HepG2 (cell line): Measurements from ENCODE around the gene GPR137. TPM values are rescaled to one million over a fixed set of nuclear protein-coding genes. Genes with fewer than 3 reads are reported as not detected.

Experiments
- ASH2L ChIP-seq: fragments of 300-600, 200-600 bp; sonication (generic); IDR thresholded peaks from 2 replicates; pipeline ENCODE4 v1.7.0; 2017; ENCODE audit warnings: low read depth, mild to moderate bottlenecking, moderate library complexity, mixed read lengths, low read length; ENCODE audit not compliant: insufficient read length
- ATF4 ChIP-seq, 2 experiments: fragments of 450-650 bp in 1 of 2; sonication (generic) in 1 of 2; formaldehyde crosslinking; IDR thresholded peaks; 2 replicates each; pipeline versions ENCODE4 v1.5.0 to v1.8.0; 2020 to 2022; ENCODE audit warnings: mild to moderate bottlenecking in 1 of 2, missing genetic modification reagents in 1 of 2
- ELF3 ChIP-seq: IDR thresholded peaks from 2 replicates; pipeline ENCODE4 v1.6.1; 2016; ENCODE audit warnings: missing genetic modification reagents, missing compliant biosample characterization
- ERF ChIP-seq: IDR thresholded peaks from 2 replicates; pipeline ENCODE4 v1.6.1; 2018; ENCODE audit warnings: missing biosample characterization, missing genetic modification reagents
- FOSL1 ChIP-seq: sonication (generic); formaldehyde crosslinking; IDR thresholded peaks from 2 replicates; pipeline ENCODE4 v1.9.0; 2021; ENCODE audit warnings: missing genetic modification reagents, borderline replicate concordance
- IRX3 ChIP-seq: sonication (generic); formaldehyde crosslinking; IDR thresholded peaks from 2 replicates; pipeline ENCODE4 v1.8.1; 2023; ENCODE audit warnings: mild to moderate bottlenecking, low read depth, missing genetic modification reagents, borderline replicate concordance
- KLF16 ChIP-seq, 2 experiments: sonication (generic) in 1 of 2; formaldehyde crosslinking in 1 of 2; IDR thresholded peaks; 2 replicates each; pipeline versions ENCODE4 v1.6.1 to v1.8.0; 2016 to 2023; ENCODE audit warnings: missing genetic modification reagents in 2 of 2, missing compliant biosample characterization in 1 of 2
- NBN ChIP-seq: fragments of 450-650 bp; conservative IDR thresholded peaks from 2 replicates; pipeline ENCODE4 v1.6.1; 2017
- PRDM10 ChIP-seq: sonication (generic); formaldehyde crosslinking; IDR thresholded peaks from 2 replicates; pipeline ENCODE4 v1.4.0; 2020; ENCODE audit warnings: low read depth, missing genetic modification reagents
- PREB ChIP-seq: sonication (generic); formaldehyde crosslinking; IDR thresholded peaks from 2 replicates; pipeline ENCODE4 v1.4.0; 2020; ENCODE audit warnings: missing genetic modification reagents
- RARA ChIP-seq: IDR thresholded peaks from 2 replicates; pipeline ENCODE4 v1.6.1; 2016; ENCODE audit warnings: missing genetic modification reagents, missing compliant biosample characterization
- RBM22 ChIP-seq: fragments of 200-400 bp; formaldehyde crosslinking; optimal IDR thresholded peaks from 2 replicates; pipeline ENCODE3; 2017; ENCODE audit warnings: mild to moderate bottlenecking, low read length, moderate library complexity
- RFX3 ChIP-seq: IDR thresholded peaks from 2 replicates; pipeline ENCODE4 v1.6.1; 2016; ENCODE audit warnings: missing biosample characterization, missing genetic modification reagents
- SMARCC2 ChIP-seq: fragments of 450-650 bp; IDR thresholded peaks from 2 replicates; pipeline ENCODE4 v1.6.1; 2017; ENCODE audit warnings: antibody characterized with exemption, mild to moderate bottlenecking
- SMYD3 ChIP-seq: sonication (generic); formaldehyde crosslinking; IDR thresholded peaks from 2 replicates; pipeline ENCODE4 v1.8.1; 2023; ENCODE audit warnings: mild to moderate bottlenecking, missing genetic modification reagents
- SNAPC2 ChIP-seq: sonication (generic); formaldehyde crosslinking; IDR thresholded peaks from 2 replicates; pipeline ENCODE4 v1.8.1; 2022; ENCODE audit warnings: mild to moderate bottlenecking, missing genetic modification reagents
- ZBTB8A ChIP-seq: sonication (generic); formaldehyde crosslinking; IDR thresholded peaks from 2 replicates; pipeline ENCODE4 v1.4.0; 2020; ENCODE audit warnings: mild to moderate bottlenecking, low read depth, missing genetic modification reagents, borderline replicate concordance
- ZC3H13 ChIP-seq: sonication (generic); formaldehyde crosslinking; IDR thresholded peaks from 2 replicates; pipeline ENCODE4 v1.8.1; 2023; ENCODE audit warnings: mild to moderate bottlenecking, missing genetic modification reagents, moderate library complexity
- ZKSCAN5 ChIP-seq: sonication (generic); formaldehyde crosslinking; IDR thresholded peaks from 2 replicates; pipeline ENCODE4 v1.5.1; 2020; ENCODE audit warnings: mild to moderate bottlenecking, missing genetic modification reagents
- ZNF101 ChIP-seq: sonication (generic); formaldehyde crosslinking; IDR thresholded peaks from 2 replicates; pipeline ENCODE4 v1.4.0; 2020; ENCODE audit warnings: mild to moderate bottlenecking, low read depth, missing genetic modification reagents, borderline replicate concordance
- ZNF260 ChIP-seq: sonication (generic); formaldehyde crosslinking; IDR thresholded peaks from 2 replicates; pipeline ENCODE4 v1.4.0; 2020; ENCODE audit warnings: missing genetic modification reagents, low read depth, mild to moderate bottlenecking, borderline replicate concordance
- ZNF468 ChIP-seq: sonication (generic); formaldehyde crosslinking; IDR thresholded peaks from 2 replicates; pipeline ENCODE4 v1.8.0; 2022; ENCODE audit warnings: mild to moderate bottlenecking, moderate library complexity, missing genetic modification reagents
- ZNF616 ChIP-seq: sonication (generic); formaldehyde crosslinking; IDR thresholded peaks from 2 replicates; pipeline ENCODE4 v1.5.0; 2020; ENCODE audit warnings: low read depth, mild to moderate bottlenecking, missing genetic modification reagents
- ZNF639 ChIP-seq: conservative IDR thresholded peaks from 2 replicates; pipeline ENCODE4 v1.6.1; 2018; ENCODE audit warnings: missing genetic modification reagents
- polyA plus RNA-seq, 8 experiments: library from polyadenylated mRNA; depleted of rRNA in 3 of 8; stranded (reverse) in 7 of 8; unstranded in 1 of 8; fragments of >200 nt; fragmentation: Illumina TruSeq in 4 of 8; extraction: Trizol in 4 of 8; gene quantifications; 2 replicates each; pipeline versions ENCODE4 v1.2.1 to v1.2.3, GENCODE V29; 2011 to 2016; ENCODE audit warnings: low read depth in 4 of 8, missing spikeins in 1 of 8, mixed read lengths in 1 of 8; ENCODE audit not compliant: insufficient read depth in 1 of 8
- total RNA-seq, 5 experiments: library from RNA; depleted of rRNA; stranded (reverse); fragments of >200 nt; fragmentation: Illumina TruSeq; extraction: Trizol; gene quantifications; 2 replicates each; pipeline ENCODE4 v1.2.3, GENCODE V29; 2016; ENCODE audit warnings: low read depth in 1 of 5

Gene GPR137
- total and polyA plus RNA-seq, 2 of the 13 experiments (the other 11 are each of a cell fraction or from before 2014, with no cell fraction given), result 8.5 to 13.2 TPM

- TF ChIP-seq PRDM10 (CRISPR knock-in tag) (no peak), SNAPC2 (CRISPR knock-in tag) (no peak), KLF16 (CRISPR knock-in tag; IDR thresholded peaks at IDR 0.05) (no peak), FOSL1 (CRISPR knock-in tag) (no peak), RFX3 (CRISPR knock-in tag) (peak; percentile 86), RBM22 (no peak), ZBTB8A (CRISPR knock-in tag) (no peak), ZNF260 (CRISPR knock-in tag) (no peak), RARA (CRISPR knock-in tag) (no peak), ERF (CRISPR knock-in tag) (no peak), ATF4 (CRISPR knock-in tag; IDR thresholded peaks at IDR 0.05) (no peak), ZC3H13 (no peak), ZNF101 (no peak), ZNF616 (no peak), ASH2L (no peak), ZNF468 (no peak), IRX3 (CRISPR knock-in tag) (no peak), ZNF639 (no peak), ELF3 (CRISPR knock-in tag) (no peak), PREB (no peak), NBN (no peak), SMYD3 (CRISPR knock-in tag) (no peak), ZKSCAN5 (no peak), SMARCC2 (no peak)
These were observed 21.4 kb downstream of the GPR137 start (continued) for GRCh38 chr11:64306876-64307622.
